Sigmoid colon (tissue), 7 donors: ENCODE results near the gene CFAP69. TPM values are rescaled to one million over a fixed set of nuclear protein-coding genes. Genes with fewer than 3 reads are reported as not detected.

ENCODE experiments used
- DNase-seq: peaks from one replicate; pipeline ENCODE4 v3.0.0-alpha.2; 2019
- H3K27ac ChIP-seq, 4 donors: fragments of 200-600 bp; sonication (generic); one replicate each; pipeline ENCODE4 v1.5.1; 2016 to 2019; ENCODE audit warnings: mild to moderate bottlenecking in 1 of 4
- H3K27me3 ChIP-seq, 3 donors: fragments of 200-600 bp; sonication (generic); one replicate each; pipeline ENCODE4 v1.5.1; 2019; ENCODE audit warnings: mild to moderate bottlenecking in 1 of 3
- H3K36me3 ChIP-seq, 4 donors: fragments of 200-600 bp; sonication (generic); one replicate each; pipeline ENCODE4 v1.5.1; 2016 to 2019
- H3K4me1 ChIP-seq, 4 donors: fragments of 200-600 bp; sonication (generic); one replicate each; pipeline ENCODE4 v1.5.1; 2017 to 2019
- H3K4me3 ChIP-seq, 4 donors: fragments of 200-600 bp; sonication (generic); one replicate each; pipeline ENCODE4 v1.5.1; 2017 to 2019; ENCODE audit warnings: mild to moderate bottlenecking in 2 of 4, moderate library complexity in 1 of 4
- H3K9me3 ChIP-seq, 4 donors: fragments of 200-600 bp in 3 of 4; sonication (generic) in 3 of 4; one replicate each; pipeline versions ENCODE4 v1.5.1 to v1.6.1; 2013 to 2019
- EP300 ChIP-seq, 4 donors: sonication (generic); formaldehyde crosslinking; IDR thresholded peaks; one replicate each; pipeline ENCODE4 v1.6.1; 2017; ENCODE audit warnings: antibody characterized with exemption in 4 of 4
- POLR2A ChIP-seq, 2 donors: fragments of 450-650 bp; IDR thresholded peaks; one replicate each; pipeline ENCODE4 v1.6.1; 2016; ENCODE audit warnings: antibody characterized with exemption in 2 of 2, mild to moderate bottlenecking in 2 of 2, moderate library complexity in 2 of 2
- POLR2AphosphoS5 ChIP-seq, 4 donors: sonication (generic); formaldehyde crosslinking; IDR thresholded peaks; one replicate each; pipeline ENCODE4 v1.6.1; 2017; ENCODE audit warnings: antibody characterized with exemption in 4 of 4
- WGBS, 2 donors: extraction: QIAGEN DNeasy Blood & Tissue Kit; methylation state at CpG; one replicate each; pipeline ENCODE4 v1.1.7; 2013; 5-methylcytosine and 5-hydroxymethylcytosine counted together
- intact Hi-C: fragments of 100-400 bp; cut with DNase I; formaldehyde crosslinking; loops from one replicate; pipeline ENCODE4 v1.15.1; 2023
- polyA plus RNA-seq, 3 donors: library from polyadenylated mRNA; stranded (reverse); fragments of 200-250 nt; gene quantifications; one replicate each; pipeline ENCODE4 v1.2.3, GENCODE V29; 2013
- total RNA-seq, 4 donors: library from RNA; depleted of rRNA; stranded (reverse); fragments of >200 nt; gene quantifications; one replicate each; pipeline ENCODE4 v1.1.0, GENCODE V29; 2016
- TF ChIP-seq, protein P1 (sequence below), 4 experiments: fragments of 450-650 bp in 3 of 4; fragments of 200-600 bp in 1 of 4; IDR thresholded peaks; one replicate each; pipeline ENCODE4 v1.5.1; 2016 to 2019; ENCODE audit warnings: antibody characterized with exemption in 4 of 4, mild to moderate bottlenecking in 3 of 4, moderate library complexity in 2 of 4
- donor health status: healthy with polysubstance abuse.
- donor health status: Bipolar disorder and iron deficiency.
- donor health status: healthy.

The CFAP69 gene
- total RNA-seq (10 to 100 TPM in 1 of 4 donors, 1 to 10 TPM in 3; 4.9 to 23.5 (median 7.0) TPM), polyA plus RNA-seq (1 to 10 TPM; 1.0 to 2.1 (median 1.2) TPM)

- H3K36me3 ChIP-seq, result no peaks in the 10 kb centered on the region
- H3K27ac ChIP-seq, result peak within 1 kb of the TSS; percentile 33 to 79 (median 50)
- H3K4me3 ChIP-seq, result peak within 1 kb of the TSS; percentile 52 to 89 (median 86)
- 1% methylated on average over 59 of the region's 59 CpGs for WGBS, 2 donors
- peak; percentile 95 for DNase-seq
- intact Hi-C loops, result loop anchor here (2.0 kb wide), 1 partner anchor 34 kb away; the partner anchor contains the start of gene STEAP2
- H3K4me1 ChIP-seq, result peaks cover 0 to 24% (median 16%) of the 10 kb centered on the region in 4 donors
- no peaks in the 10 kb centered on the region for H3K27me3 ChIP-seq
- no peaks in the 10 kb centered on the region for H3K9me3 ChIP-seq
- peak; percentile 18 to 83 (median 64) for TF ChIP-seq POLR2AphosphoS5 (IDR thresholded peaks at IDR 0.05)
- no peak for TF ChIP-seq POLR2A (IDR thresholded peaks at IDR 0.05)
- TF ChIP-seq, protein P1, sequence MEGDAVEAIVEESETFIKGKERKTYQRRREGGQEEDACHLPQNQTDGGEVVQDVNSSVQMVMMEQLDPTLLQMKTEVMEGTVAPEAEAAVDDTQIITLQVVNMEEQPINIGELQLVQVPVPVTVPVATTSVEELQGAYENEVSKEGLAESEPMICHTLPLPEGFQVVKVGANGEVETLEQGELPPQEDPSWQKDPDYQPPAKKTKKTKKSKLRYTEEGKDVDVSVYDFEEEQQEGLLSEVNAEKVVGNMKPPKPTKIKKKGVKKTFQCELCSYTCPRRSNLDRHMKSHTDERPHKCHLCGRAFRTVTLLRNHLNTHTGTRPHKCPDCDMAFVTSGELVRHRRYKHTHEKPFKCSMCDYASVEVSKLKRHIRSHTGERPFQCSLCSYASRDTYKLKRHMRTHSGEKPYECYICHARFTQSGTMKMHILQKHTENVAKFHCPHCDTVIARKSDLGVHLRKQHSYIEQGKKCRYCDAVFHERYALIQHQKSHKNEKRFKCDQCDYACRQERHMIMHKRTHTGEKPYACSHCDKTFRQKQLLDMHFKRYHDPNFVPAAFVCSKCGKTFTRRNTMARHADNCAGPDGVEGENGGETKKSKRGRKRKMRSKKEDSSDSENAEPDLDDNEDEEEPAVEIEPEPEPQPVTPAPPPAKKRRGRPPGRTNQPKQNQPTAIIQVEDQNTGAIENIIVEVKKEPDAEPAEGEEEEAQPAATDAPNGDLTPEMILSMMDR (IDR thresholded peaks at IDR 0.05), result peak in 3 of 4 experiments; percentile 17 to 62 (median 46)
Observed at GRCh38 chr7:90244909-90245851, at the start of gene CFAP69. Gene CFAP69, plus strand, starts transcription at chr7:90245174. Its CDS starts 251 bp downstream, at chr7:90245425.

DNA sequence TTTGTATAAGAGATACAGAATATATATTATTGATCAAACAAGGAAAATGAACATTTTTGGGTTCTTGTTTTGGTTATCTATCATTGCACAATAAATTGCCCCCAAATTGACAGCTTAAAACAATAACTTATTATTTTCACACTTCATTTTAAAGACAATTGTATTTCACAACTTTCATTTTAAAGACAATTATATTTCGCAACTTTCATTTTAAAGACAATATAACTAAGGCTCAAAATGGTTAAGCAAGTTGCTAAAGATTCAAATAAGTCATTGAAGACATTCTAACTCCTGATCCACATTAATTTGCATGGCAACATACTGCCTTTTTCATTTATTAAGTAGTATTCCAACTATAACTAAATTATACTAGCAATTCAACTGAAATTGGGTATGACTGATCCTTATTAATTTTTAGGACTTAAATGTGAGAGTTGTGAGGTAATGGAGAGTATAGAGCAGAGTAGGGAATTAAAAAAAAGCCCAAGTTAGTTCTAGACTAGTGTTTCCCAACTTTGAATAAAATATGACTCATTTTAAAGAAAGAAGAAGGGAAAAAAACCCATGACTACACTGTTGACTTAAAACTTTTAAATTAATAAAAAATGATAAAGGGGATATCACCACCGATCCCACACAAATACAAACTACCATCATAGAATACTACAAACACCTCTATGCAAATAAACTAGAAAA lies 43.3 kb upstream of the CFAP69 start:
- 95 to 97% methylated on average over 2 of the region's 2 CpGs for WGBS, 2 donors
- intact Hi-C loops, result no loop called here
- H3K36me3 ChIP-seq, result no peaks in the 10 kb centered on the region
- H3K27me3 ChIP-seq, result no peaks in the 10 kb centered on the region
- DNase-seq, result no peak
- H3K4me1 ChIP-seq, result no peaks in the 10 kb centered on the region
- TF ChIP-seq POLR2A (IDR thresholded peaks at IDR 0.05) (no peak), EP300 (IDR thresholded peaks at IDR 0.05) (no peak), POLR2AphosphoS5 (IDR thresholded peaks at IDR 0.05) (no peak)
- TF ChIP-seq, protein P1 (IDR thresholded peaks at IDR 0.05), result no peak
- H3K27ac ChIP-seq, result no peak overlapping the region
- H3K4me3 ChIP-seq, result no peak overlapping the region
- H3K9me3 ChIP-seq, result no peaks in the 10 kb centered on the region

DNA sequence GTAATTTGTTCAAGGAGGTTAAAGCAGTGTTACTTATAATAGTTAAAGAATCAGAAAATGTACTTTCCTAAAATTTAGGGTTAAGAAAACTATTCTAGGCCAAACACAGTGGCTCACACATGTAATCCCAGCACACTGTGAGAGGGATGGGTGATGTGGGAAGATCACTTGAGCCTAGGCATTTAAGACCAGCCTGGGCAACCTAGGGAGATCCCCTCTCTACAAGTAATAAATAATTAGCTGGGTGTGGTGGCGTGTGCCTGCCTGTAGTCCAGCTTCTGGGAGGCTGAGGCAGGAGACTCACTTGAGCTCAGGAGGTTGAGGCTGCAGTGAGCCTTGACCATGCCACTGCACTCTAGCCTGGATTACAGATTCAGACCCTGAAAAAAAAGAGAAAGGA lies 37.0 kb upstream of the CFAP69 start:
- no peak overlapping the region for H3K4me3 ChIP-seq
- TF ChIP-seq POLR2AphosphoS5 (IDR thresholded peaks at IDR 0.05) (no peak), EP300 (IDR thresholded peaks at IDR 0.05) (no peak), POLR2A (IDR thresholded peaks at IDR 0.05) (no peak)
- TF ChIP-seq, protein P1 (IDR thresholded peaks at IDR 0.05), result no peak
- intact Hi-C loops, result no loop called here
- 82 to 84% methylated on average over 1 of the region's 1 CpG for WGBS, 2 donors
- H3K9me3 ChIP-seq, result no peaks in the 10 kb centered on the region
- H3K27me3 ChIP-seq, result no peaks in the 10 kb centered on the region
- no peak for DNase-seq
- no peak overlapping the region for H3K27ac ChIP-seq
- peaks cover 0 to 13% (median 7%) of the 10 kb centered on the region in 4 donors for H3K4me1 ChIP-seq
- no peaks in the 10 kb centered on the region for H3K36me3 ChIP-seq

DNA sequence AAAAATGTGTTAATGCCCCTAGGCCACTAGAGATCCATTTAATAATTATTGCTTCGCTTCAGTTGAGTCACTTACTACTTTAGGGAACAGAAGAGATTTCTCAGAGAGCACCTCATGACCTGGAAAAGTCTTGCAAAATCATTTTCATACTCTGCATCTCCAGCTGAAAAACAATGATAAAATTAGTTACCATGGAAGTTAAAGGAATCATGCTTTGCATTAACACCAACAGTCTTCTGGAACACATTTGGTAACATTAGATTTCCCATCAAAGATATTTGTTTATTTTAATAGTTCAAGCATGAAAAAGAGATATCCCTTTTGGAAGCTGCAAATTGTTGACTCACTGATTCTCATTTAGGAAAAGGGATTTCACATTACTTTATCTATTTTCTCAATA lies 35.2 kb upstream of the CFAP69 start:
- Histone ChIP-seq H3K9me3 (no peaks in the 10 kb centered on the region), H3K4me1 (peaks cover 0 to 16% (median 7%) of the 10 kb centered on the region in 4 donors), H3K4me3 (no peak overlapping the region), H3K27me3 (no peaks in the 10 kb centered on the region), H3K36me3 (no peaks in the 10 kb centered on the region), H3K27ac (peak overlapping the region in 2 of 4 donors; percentile 87 to 88)
- WGBS, 2 donors, result 95% methylated on average over 1 of the region's 1 CpG
- intact Hi-C loops, result loop anchor here (2.0 to 5.0 kb wide), 3 partner anchors 35 to 138 kb away; partner anchors contain the start of genes CFAP69, GTPBP10 and STEAP1
- no peak for TF ChIP-seq POLR2A (IDR thresholded peaks at IDR 0.05)
- TF ChIP-seq, protein P1 (IDR thresholded peaks at IDR 0.05), result no peak
- TF ChIP-seq EP300 (IDR thresholded peaks at IDR 0.05), result no peak
- TF ChIP-seq POLR2AphosphoS5 (IDR thresholded peaks at IDR 0.05), result peak in 1 of 4 donors; percentile 36
- DNase-seq, result no peak
